GM21423 (cell line): ENCODE results near the gene FBXO36.
"Not testable (repeated sequence)": the region's sequence is repeated elsewhere in the genome, so short reads cannot be mapped to it uniquely, and the experiment has no call there.

Experiments used
- ATAC-seq: cut with Tn5 transposase; IDR thresholded peaks from one replicate; pipeline ENCODE4 v1.9.1; 2021; ENCODE audit warnings: mild to moderate bottlenecking, moderate library complexity; ENCODE audit not compliant: unreplicated experiment

The FBXO36 gene

GRCh38 chr2:229956491-229956890 lies 34.2 kb downstream of the FBXO36 start:
- no peak for ATAC-seq

- ATAC-seq: not testable (repeated sequence)
Measured at GRCh38 chr2:229963596-229963995, 41.3 kb downstream of the FBXO36 start.

- ATAC-seq: no peak
Measured at GRCh38 chr2:229969921-229970320, 47.6 kb downstream of the FBXO36 start.

GRCh38 chr2:229970406-229970805 lies 48.1 kb downstream of the FBXO36 start:
- ATAC-seq: no peak

GRCh38 chr2:229971298-229971790 lies 49.0 kb downstream of the FBXO36 start:
- ATAC-seq: no peak

GRCh38 chr2:229974266-229974665 lies 52.0 kb downstream of the FBXO36 start:
- no peak for ATAC-seq

- no peak for ATAC-seq
Measured at GRCh38 chr2:229980431-229981184, 58.3 kb downstream of the FBXO36 start.

GRCh38 chr2:229993236-229993635 lies 70.9 kb downstream of the FBXO36 start:
- no peak for ATAC-seq

GRCh38 chr2:229996320-229996719 lies 74.0 kb downstream of the FBXO36 start:
- ATAC-seq: no peak

GRCh38 chr2:229997565-229997964 lies 75.3 kb downstream of the FBXO36 start:
- ATAC-seq: no peak

- ATAC-seq: peak; percentile 94
Measured at GRCh38 chr2:230000118-230000841, 78.0 kb downstream of the FBXO36 start.

- no peak for ATAC-seq
Measured at GRCh38 chr2:230007931-230008707, 85.8 kb downstream of the FBXO36 start.

GRCh38 chr2:230008708-230009066 lies 86.4 kb downstream of the FBXO36 start:
- ATAC-seq: no peak

- ATAC-seq: no peak
Measured at GRCh38 chr2:230010501-230010900, 88.2 kb downstream of the FBXO36 start.

GRCh38 chr2:230011617-230012016 lies 89.3 kb downstream of the FBXO36 start:
- no peak for ATAC-seq

GRCh38 chr2:230012267-230012884 lies 90.1 kb downstream of the FBXO36 start:
- ATAC-seq: no peak

- no peak for ATAC-seq
Measured at GRCh38 chr2:230016844-230017243, 94.5 kb downstream of the FBXO36 start.

- ATAC-seq: no peak
Measured at GRCh38 chr2:230018153-230018552, 95.8 kb downstream of the FBXO36 start.

- ATAC-seq: no peak
Measured at GRCh38 chr2:230019742-230020141, 97.4 kb downstream of the FBXO36 start.

- no peak for ATAC-seq
Measured at GRCh38 chr2:230023313-230023712, 101.0 kb downstream of the FBXO36 start.

GRCh38 chr2:230042195-230042594 lies 119.9 kb downstream of the FBXO36 start:
- ATAC-seq: no peak
